GM10266 (cell line): ENCODE measurements around the gene GPR18.

Source experiments
- DNase-seq: peaks from one replicate; pipeline ENCODE4 v3.0.0; 2012; ENCODE audit errors: extremely low spot score
- CTCF ChIP-seq: IDR thresholded peaks from 2 replicates; pipeline ENCODE4 v1.5.1; 2012; ENCODE audit warnings: mild to moderate bottlenecking, low read depth; ENCODE audit not compliant: control insufficient read depth, insufficient read depth; ENCODE audit errors: missing control alignments

Gene GPR18

GRCh38 chr13:99258946-99259345 is 767 bp upstream of the GPR18 start:
- no peak for TF ChIP-seq CTCF
- peak; percentile 50 for DNase-seq

- DNase-seq = no peak
- no peak for TF ChIP-seq CTCF
Observed at GRCh38 chr13:99257291-99257690, 888 bp downstream of the GPR18 start.

DNA sequence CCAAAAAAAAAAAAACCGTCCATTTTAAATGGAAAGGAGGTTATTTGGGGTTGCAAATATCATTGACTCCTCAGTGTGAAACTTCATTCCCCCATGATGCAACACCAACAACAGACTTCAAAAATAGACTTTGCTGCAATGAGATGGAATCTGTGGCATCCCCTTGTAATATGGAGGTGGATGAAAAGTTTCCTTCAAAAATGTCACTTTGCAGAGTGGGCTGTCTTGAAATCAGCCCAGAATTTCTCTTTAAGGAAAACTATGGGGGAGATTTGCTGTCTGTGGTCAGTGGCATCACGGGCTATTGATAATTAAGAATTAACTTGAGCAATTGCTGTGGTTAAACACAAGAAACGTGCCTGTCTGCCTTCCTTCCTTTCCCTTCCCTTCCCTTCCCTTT is 1.5 kb downstream of the GPR18 start:
- DNase-seq = no peak
- TF ChIP-seq CTCF = no peak

DNA sequence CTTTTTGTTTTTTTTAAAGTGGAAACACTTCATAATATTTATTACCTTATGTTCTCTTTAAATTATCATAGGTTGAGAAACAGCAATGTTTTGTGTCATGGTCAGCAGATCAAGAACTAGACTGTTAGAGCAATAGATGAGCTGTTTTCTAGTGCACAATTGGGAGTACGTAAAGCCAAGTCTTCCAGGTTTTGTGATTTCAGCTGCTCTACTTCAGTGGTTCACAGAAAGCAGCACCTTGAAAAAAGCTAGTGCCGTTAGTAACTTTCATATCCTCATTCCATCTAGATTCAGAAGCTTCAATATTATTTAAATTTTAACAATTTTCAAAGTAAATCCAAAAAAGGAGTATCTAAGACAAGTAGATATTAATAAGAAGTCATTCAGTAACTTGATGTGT is 1.9 kb downstream of the GPR18 start:
- no peak for TF ChIP-seq CTCF
- DNase-seq = no peak

GRCh38 chr13:99255271-99255670 is 2.9 kb downstream of the GPR18 start:
- no peak for DNase-seq
- no peak for TF ChIP-seq CTCF

DNA sequence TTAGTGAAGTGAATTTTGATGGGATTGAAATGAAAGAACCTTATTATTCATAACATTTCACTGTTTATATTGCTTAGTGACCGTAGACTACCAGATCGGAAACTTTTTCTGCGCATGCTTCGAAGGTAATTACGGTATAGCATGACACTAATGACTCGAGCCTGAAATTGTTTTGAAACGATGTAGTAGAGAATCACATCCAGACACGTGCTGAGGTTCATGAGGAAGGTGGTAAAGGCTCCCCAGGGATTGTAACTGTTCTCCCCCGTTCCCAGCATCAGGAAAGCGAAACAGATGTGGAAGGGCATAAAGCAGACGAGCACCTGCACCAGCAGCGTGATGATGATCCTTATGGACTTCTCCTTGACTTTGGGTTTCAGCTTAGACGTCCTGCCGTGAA is 3.3 kb downstream of the GPR18 start:
- no peak for DNase-seq
- TF ChIP-seq CTCF = no peak

DNA sequence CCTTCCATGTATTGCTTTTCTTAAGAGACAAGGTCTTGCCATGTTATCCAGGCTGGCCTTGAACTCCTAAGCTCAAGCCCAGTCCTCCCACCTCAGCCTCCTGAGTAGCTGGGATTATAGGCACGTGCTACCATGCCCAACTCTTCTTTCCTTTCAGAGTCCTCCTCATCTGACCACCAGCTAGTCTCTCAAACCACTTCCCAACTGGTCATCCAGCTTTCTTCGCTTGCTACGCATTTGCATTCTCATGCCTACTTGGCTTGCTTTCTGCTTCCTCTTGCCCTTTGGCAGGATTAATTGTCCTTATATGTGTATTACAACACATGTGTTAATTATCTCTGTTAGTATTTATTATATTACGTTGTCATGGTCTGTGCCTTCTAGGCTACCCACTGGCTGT is 6.3 kb downstream of the GPR18 start:
- no peak for DNase-seq
- no peak for TF ChIP-seq CTCF
